Mesendoderm (in vitro differentiated cells): Measurements from ENCODE around the gene KCNH2.

Experiments
- DNase-seq: peaks from one replicate; pipeline ENCODE4 v3.0.0; 2013
- H2AK5ac ChIP-seq: 2 replicates; pipeline ENCODE4 v1.6.1; 2013; ENCODE audit warnings: low read length, inconsistent platforms
- H2BK120ac ChIP-seq: 2 replicates; pipeline ENCODE4 v1.6.1; 2013; ENCODE audit warnings: low read depth, mild to moderate bottlenecking, low read length, moderate library complexity, mixed read lengths
- H2BK15ac ChIP-seq: replicated peaks from 2 replicates; pipeline ENCODE4 v1.6.1; 2013; ENCODE audit warnings: low read depth, mild to moderate bottlenecking, moderate library complexity
- H2BK5ac ChIP-seq: 2 replicates; pipeline ENCODE4 v1.6.1; 2013; ENCODE audit warnings: low read length, inconsistent platforms
- H3K18ac ChIP-seq: 2 replicates; pipeline ENCODE4 v1.6.1; 2013; ENCODE audit warnings: mild to moderate bottlenecking, low read length, mixed read lengths
- H3K23ac ChIP-seq: one replicate; pipeline ENCODE4 v1.6.1; 2013; ENCODE audit warnings: low read length
- H3K27ac ChIP-seq: 2 replicates; pipeline ENCODE4 v1.5.1; 2013; ENCODE audit warnings: low read depth, mild to moderate bottlenecking, inconsistent platforms, low read length, moderate library complexity
- H3K27me3 ChIP-seq: 2 replicates; pipeline ENCODE4 v1.6.1; 2013; ENCODE audit warnings: low read length, control low read depth, mild to moderate bottlenecking, inconsistent platforms; ENCODE audit not compliant: insufficient read depth, poor library complexity
- H3K36me3 ChIP-seq: 2 replicates; pipeline ENCODE4 v1.6.1; 2013; ENCODE audit warnings: low read length, inconsistent platforms; ENCODE audit not compliant: control insufficient read depth, insufficient read depth
- H3K4ac ChIP-seq: one replicate; pipeline ENCODE4 v1.6.1; 2013; ENCODE audit warnings: low read depth, mild to moderate bottlenecking, low read length, moderate library complexity
- H3K4me1 ChIP-seq: 2 replicates; pipeline ENCODE4 v1.6.1; 2013; ENCODE audit warnings: low read depth, low read length, inconsistent platforms; ENCODE audit not compliant: control insufficient read depth
- H3K4me2 ChIP-seq: 2 replicates; pipeline ENCODE4 v1.6.1; 2013; ENCODE audit warnings: low read length
- H3K4me3 ChIP-seq: 2 replicates; pipeline ENCODE4 v1.5.1; 2013; ENCODE audit warnings: mild to moderate bottlenecking, low read length
- H3K56ac ChIP-seq: one replicate; pipeline ENCODE4 v1.6.1; 2013; ENCODE audit warnings: low read length
- H3K79me1 ChIP-seq: 2 replicates; pipeline ENCODE4 v1.6.1; 2013; ENCODE audit warnings: low read length, inconsistent platforms
- H3K79me2 ChIP-seq: 2 replicates; pipeline ENCODE4 v1.6.1; 2013; ENCODE audit warnings: mild to moderate bottlenecking, low read length; ENCODE audit not compliant: control insufficient read depth, insufficient read depth
- H3K9ac ChIP-seq: 2 replicates; pipeline ENCODE4 v1.6.1; 2013; ENCODE audit warnings: low read length, inconsistent platforms
- H4K5ac ChIP-seq: one replicate; pipeline ENCODE4 v1.6.1; 2013; ENCODE audit warnings: low read length
- H4K8ac ChIP-seq: one replicate; pipeline ENCODE4 v1.6.1; 2013; ENCODE audit warnings: low read depth, mild to moderate bottlenecking, control low read depth, low read length, moderate library complexity
- WGBS: extraction: QIAGEN DNeasy Blood & Tissue Kit; methylation state at CpG from one replicate; pipeline ENCODE4 v1.1.7; 2013; ENCODE audit warnings: low lambda C conversion rate, missing lambda C conversion rate; ENCODE audit not compliant: insufficient coverage; ENCODE audit errors: extremely low coverage; 5-methylcytosine and 5-hydroxymethylcytosine counted together

The KCNH2 gene

DNA sequence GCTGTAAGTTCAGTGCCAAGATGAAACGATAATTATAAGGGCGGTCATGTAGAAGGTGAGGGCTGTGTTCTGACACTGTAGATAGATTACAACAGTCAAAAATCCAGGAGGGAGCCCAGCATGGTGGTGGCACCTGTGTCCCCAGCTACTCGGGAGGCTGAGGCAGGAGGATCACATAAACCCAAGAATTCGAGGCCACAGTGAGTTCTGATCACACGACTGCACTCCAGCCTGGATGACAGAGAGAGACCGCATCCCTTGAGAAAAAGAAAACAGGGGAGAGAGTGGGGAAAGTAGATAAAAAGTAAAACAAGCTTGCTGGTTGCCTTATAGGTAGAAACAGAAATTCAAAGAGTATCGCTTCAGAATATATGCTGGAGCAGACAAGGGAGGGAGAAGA is 52.1 kb downstream of the KCNH2 start:
- Histone ChIP-seq H4K5ac (no peak overlapping the region), H3K4me1 (no peaks in the 10 kb centered on the region), H2BK120ac (no peak overlapping the region), H3K79me1 (no peaks in the 10 kb centered on the region), H2BK15ac (no peak overlapping the region), H3K4me3 (no peak overlapping the region), H2BK5ac (no peak overlapping the region), H3K9ac (no peak overlapping the region), H3K79me2 (no peaks in the 10 kb centered on the region), H3K18ac (no peak overlapping the region), H4K8ac (no peak overlapping the region), H3K4ac (no peak overlapping the region), H3K4me2 (no peak overlapping the region), H3K36me3 (no peaks in the 10 kb centered on the region), H3K27me3 (no peaks in the 10 kb centered on the region), H2AK5ac (no peak overlapping the region), H3K27ac (no peak overlapping the region), H3K23ac (no peak overlapping the region), H3K56ac (no peak overlapping the region)
- no peak for DNase-seq
- WGBS = no CpG with 5 or more reads among the region's 7 CpGs

GRCh38 chr7:150924369-150924781 is 53.7 kb downstream of the KCNH2 start:
- no peak overlapping the region for H4K5ac ChIP-seq

DNA sequence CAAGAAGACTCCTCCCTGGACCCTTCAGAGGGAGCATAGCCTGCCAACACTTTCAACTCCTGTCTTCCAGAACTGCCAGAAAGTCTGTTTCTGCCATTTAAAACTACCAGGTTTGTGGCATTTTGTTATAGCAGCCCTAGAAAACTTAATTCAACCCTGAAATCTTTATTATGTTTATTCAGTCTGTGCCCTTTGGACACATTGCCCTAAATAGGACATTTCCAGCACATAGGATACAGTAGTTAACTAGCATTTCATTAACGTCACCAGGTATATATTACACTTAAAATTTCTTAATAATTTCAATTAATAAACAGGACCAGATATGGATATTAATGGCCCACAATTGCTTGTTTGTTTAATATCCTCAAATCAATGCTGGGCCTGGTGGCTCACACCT is 54.3 kb downstream of the KCNH2 start:
- H3K36me3 ChIP-seq = no peaks in the 10 kb centered on the region
- H4K8ac ChIP-seq = no peak overlapping the region
- no peak overlapping the region for H3K4me3 ChIP-seq
- no peak overlapping the region for H2AK5ac ChIP-seq
- peaks cover 1% of the 10 kb centered on the region for H3K27me3 ChIP-seq
- H3K79me1 ChIP-seq = no peaks in the 10 kb centered on the region
- DNase-seq = no peak
- no peak overlapping the region for H3K9ac ChIP-seq
- H3K79me2 ChIP-seq = no peaks in the 10 kb centered on the region
- no peak overlapping the region for H3K23ac ChIP-seq
- no peak overlapping the region for H2BK120ac ChIP-seq
- no peak overlapping the region for H2BK5ac ChIP-seq
- H3K4ac ChIP-seq = no peak overlapping the region
- H3K18ac ChIP-seq = no peak overlapping the region
- WGBS = no CpG with 5 or more reads among the region's 1 CpG
- H3K4me2 ChIP-seq = no peak overlapping the region
- no peak overlapping the region for H4K5ac ChIP-seq
- H3K56ac ChIP-seq = no peak overlapping the region
- no peak overlapping the region for H3K27ac ChIP-seq
- H2BK15ac ChIP-seq = no peak overlapping the region
- no peaks in the 10 kb centered on the region for H3K4me1 ChIP-seq

More at GRCh38 chr7:150924369-150924781, 53.7 kb downstream of the KCNH2 start:
- Histone ChIP-seq H2BK15ac (no peak overlapping the region), H2BK120ac (no peak overlapping the region), H3K4me3 (no peak overlapping the region), H3K27ac (no peak overlapping the region), H3K36me3 (no peaks in the 10 kb centered on the region), H3K4ac (no peak overlapping the region), H3K18ac (no peak overlapping the region), H2BK5ac (no peak overlapping the region), H3K23ac (no peak overlapping the region), H4K8ac (no peak overlapping the region), H3K56ac (no peak overlapping the region), H3K27me3 (peaks cover 1% of the 10 kb centered on the region), H3K4me2 (no peak overlapping the region), H3K4me1 (no peaks in the 10 kb centered on the region), H3K79me2 (no peaks in the 10 kb centered on the region), H3K9ac (no peak overlapping the region), H2AK5ac (no peak overlapping the region), H3K79me1 (no peaks in the 10 kb centered on the region)
- DNase-seq = no peak
- no CpG with 5 or more reads among the region's 10 CpGs for WGBS

- no peak overlapping the region for H2BK5ac ChIP-seq
- H3K27me3 ChIP-seq = peaks cover 1% of the 10 kb centered on the region
- no peak overlapping the region for H3K23ac ChIP-seq
- no peak overlapping the region for H3K4ac ChIP-seq
- H3K4me3 ChIP-seq = no peak overlapping the region
- no peaks in the 10 kb centered on the region for H3K79me1 ChIP-seq
- no peak overlapping the region for H2AK5ac ChIP-seq
- no peaks in the 10 kb centered on the region for H3K79me2 ChIP-seq
- no peak overlapping the region for H2BK15ac ChIP-seq
- no peaks in the 10 kb centered on the region for H3K4me1 ChIP-seq
- no peak overlapping the region for H3K56ac ChIP-seq
- H3K18ac ChIP-seq = no peak overlapping the region
- no peak overlapping the region for H3K27ac ChIP-seq
- no peaks in the 10 kb centered on the region for H3K36me3 ChIP-seq
- no peak overlapping the region for H4K5ac ChIP-seq
- H2BK120ac ChIP-seq = no peak overlapping the region
- H4K8ac ChIP-seq = no peak overlapping the region
- no peak for DNase-seq
- H3K4me2 ChIP-seq = no peak overlapping the region
- H3K9ac ChIP-seq = no peak overlapping the region
These were observed 54.9 kb downstream of the KCNH2 start for GRCh38 chr7:150923196-150923595.

DNA sequence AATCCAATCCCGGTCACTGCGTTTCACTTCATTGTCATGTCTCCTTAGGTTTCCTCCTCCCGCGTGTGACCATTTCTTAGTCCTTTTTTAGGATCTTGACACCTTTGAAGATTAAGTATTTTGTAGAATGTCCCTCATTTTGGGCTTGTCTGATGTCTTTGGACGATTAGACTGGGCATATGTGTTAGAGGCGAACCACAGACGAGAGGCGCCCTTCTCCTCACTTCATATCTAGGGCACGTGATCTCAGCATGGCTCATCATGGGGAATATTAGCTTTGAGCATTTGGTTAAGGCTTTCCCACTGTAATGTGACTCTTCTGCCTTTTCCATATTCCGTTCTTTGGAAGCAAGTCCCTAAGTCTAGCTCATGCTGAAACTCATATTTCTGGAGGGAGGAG is 59.0 kb downstream of the KCNH2 start:
- no peak overlapping the region for H3K4me3 ChIP-seq
- H3K27me3 ChIP-seq = peaks cover 1% of the 10 kb centered on the region
- H4K8ac ChIP-seq = no peak overlapping the region
- H2BK15ac ChIP-seq = no peak overlapping the region
- H3K18ac ChIP-seq = no peak overlapping the region
- DNase-seq = no peak
- no CpG with 5 or more reads among the region's 10 CpGs for WGBS
- H3K36me3 ChIP-seq = no peaks in the 10 kb centered on the region
- no peak overlapping the region for H3K27ac ChIP-seq
- H3K4ac ChIP-seq = no peak overlapping the region
- H3K56ac ChIP-seq = no peak overlapping the region
- no peak overlapping the region for H3K9ac ChIP-seq
- H2BK120ac ChIP-seq = no peak overlapping the region
- no peak overlapping the region for H2BK5ac ChIP-seq
- H3K23ac ChIP-seq = no peak overlapping the region
- no peak overlapping the region for H3K4me2 ChIP-seq
- H3K79me1 ChIP-seq = no peaks in the 10 kb centered on the region
- no peaks in the 10 kb centered on the region for H3K79me2 ChIP-seq
- no peak overlapping the region for H2AK5ac ChIP-seq
- H3K4me1 ChIP-seq = no peaks in the 10 kb centered on the region
- H4K5ac ChIP-seq = no peak overlapping the region

DNA sequence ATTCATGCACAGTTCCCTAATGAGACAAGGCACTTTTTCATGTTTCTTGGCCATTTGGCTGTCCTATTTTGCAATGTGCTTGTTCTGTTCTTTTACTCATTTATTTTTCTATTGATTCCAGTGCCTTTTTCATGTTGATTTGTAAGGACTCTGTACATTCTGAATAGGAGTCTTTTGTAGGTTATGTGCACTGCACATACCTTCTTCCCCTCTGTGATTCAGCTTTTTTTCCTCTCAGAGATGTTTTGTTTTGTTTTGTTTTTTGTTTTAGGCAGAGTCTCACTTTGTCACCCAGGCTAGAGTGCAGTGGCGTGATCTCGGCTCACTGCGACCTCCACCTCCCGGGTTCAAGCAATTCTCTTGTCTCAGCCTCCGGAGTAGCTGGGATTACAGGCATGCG is 59.7 kb downstream of the KCNH2 start:
- Histone ChIP-seq H3K27ac (no peak overlapping the region), H2BK15ac (no peak overlapping the region), H3K79me2 (no peaks in the 10 kb centered on the region), H2AK5ac (no peak overlapping the region), H3K4me1 (no peaks in the 10 kb centered on the region), H3K4ac (no peak overlapping the region), H3K9ac (no peak overlapping the region), H4K8ac (no peak overlapping the region), H3K79me1 (no peaks in the 10 kb centered on the region), H4K5ac (no peak overlapping the region), H3K23ac (no peak overlapping the region), H3K56ac (no peak overlapping the region), H2BK5ac (no peak overlapping the region), H3K18ac (no peak overlapping the region), H3K4me2 (no peak overlapping the region), H3K27me3 (peaks cover 1% of the 10 kb centered on the region), H3K36me3 (no peaks in the 10 kb centered on the region), H3K4me3 (no peak overlapping the region), H2BK120ac (no peak overlapping the region)
- no peak for DNase-seq
- no CpG with 5 or more reads among the region's 6 CpGs for WGBS
